ENCODE data around the gene DPP6. TPM values are rescaled to one million over a fixed set of nuclear protein-coding genes. Genes with fewer than 3 reads are reported as not detected.

Gene DPP6
- total and polyA plus RNA-seq, 11 donors, result 0.05 to 2.9 (median 0.11) TPM; not detected in 3

DNA sequence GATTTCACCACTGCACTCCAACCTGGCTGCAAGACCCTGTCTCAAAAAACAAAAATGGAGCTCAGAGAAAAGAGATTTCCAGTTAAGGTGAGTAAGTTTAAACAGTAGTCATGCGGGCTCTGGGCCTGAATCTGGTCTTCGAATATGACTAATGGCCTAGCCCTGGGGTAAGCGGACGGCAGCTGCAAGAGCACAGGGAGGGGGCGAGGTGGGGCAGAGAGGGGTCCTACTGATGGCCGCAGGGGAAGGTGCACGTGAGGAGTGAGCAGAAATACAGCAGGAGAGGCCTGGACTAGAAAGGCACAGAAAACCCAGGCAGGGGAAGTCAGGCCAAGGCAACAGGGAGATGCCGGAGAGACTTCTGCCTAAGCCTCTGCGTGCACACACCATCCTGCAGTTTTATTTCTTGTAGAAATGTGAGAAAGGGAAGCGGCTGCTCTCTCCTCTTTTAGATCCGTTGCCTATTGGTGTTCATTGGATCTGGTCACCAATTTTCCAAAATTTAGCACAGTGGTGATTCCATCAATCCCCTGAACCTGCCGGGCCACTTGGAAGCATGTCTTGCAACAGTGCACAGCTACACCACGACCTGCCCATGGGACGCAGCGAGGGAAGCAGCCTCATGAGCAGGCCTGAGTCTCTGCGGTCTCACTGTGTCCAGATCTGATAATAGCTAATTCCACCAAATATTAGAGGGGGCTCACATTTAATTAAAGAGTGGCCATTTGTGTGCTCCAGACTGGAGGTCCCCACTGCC is 811.7 kb downstream of the DPP6 start:
- H3K9me3 ChIP-seq, result no peaks in the 10 kb centered on the region
- TF ChIP-seq POLR2A (IDR thresholded peaks at IDR 0.05) (no peak), CTCF (IDR thresholded peaks at IDR 0.05) (no peak)
- DNase-seq, result no peak
- H3K27ac ChIP-seq, result no peak overlapping the region
- H3K4me1 ChIP-seq, result no peaks in the 10 kb centered on the region
- intact Hi-C loops (cut with DNase I), result no loop called here
- ATAC-seq, result no peak
- peaks cover 0 to 22% (median 7%) of the 10 kb centered on the region in 9 donors for H3K27me3 ChIP-seq
- H3K4me3 ChIP-seq, result no peak overlapping the region
- 77 to 83% (median 79%) methylated on average over 16 of the region's 16 CpGs for WGBS, 4 donors
- H3K36me3 ChIP-seq, result no peaks in the 10 kb centered on the region

GRCh38 chr7:154864523-154864891 is 812.3 kb downstream of the DPP6 start:
- WGBS, 4 donors, result 90 to 95% (median 92%) methylated on average over 6 of the region's 6 CpGs
- no peaks in the 10 kb centered on the region for H3K4me1 ChIP-seq
- H3K4me3 ChIP-seq, result no peak overlapping the region
- no peaks in the 10 kb centered on the region for H3K9me3 ChIP-seq
- peaks cover 0 to 27% (median 8%) of the 10 kb centered on the region in 9 donors for H3K27me3 ChIP-seq
- intact Hi-C loops (cut with DNase I), result no loop called here
- no peaks in the 10 kb centered on the region for H3K36me3 ChIP-seq
- H3K27ac ChIP-seq, result no peak overlapping the region
- ATAC-seq (no peak), DNase-seq (no peak)
- TF ChIP-seq POLR2A (IDR thresholded peaks at IDR 0.05) (no peak), CTCF (IDR thresholded peaks at IDR 0.05) (no peak)

DNA sequence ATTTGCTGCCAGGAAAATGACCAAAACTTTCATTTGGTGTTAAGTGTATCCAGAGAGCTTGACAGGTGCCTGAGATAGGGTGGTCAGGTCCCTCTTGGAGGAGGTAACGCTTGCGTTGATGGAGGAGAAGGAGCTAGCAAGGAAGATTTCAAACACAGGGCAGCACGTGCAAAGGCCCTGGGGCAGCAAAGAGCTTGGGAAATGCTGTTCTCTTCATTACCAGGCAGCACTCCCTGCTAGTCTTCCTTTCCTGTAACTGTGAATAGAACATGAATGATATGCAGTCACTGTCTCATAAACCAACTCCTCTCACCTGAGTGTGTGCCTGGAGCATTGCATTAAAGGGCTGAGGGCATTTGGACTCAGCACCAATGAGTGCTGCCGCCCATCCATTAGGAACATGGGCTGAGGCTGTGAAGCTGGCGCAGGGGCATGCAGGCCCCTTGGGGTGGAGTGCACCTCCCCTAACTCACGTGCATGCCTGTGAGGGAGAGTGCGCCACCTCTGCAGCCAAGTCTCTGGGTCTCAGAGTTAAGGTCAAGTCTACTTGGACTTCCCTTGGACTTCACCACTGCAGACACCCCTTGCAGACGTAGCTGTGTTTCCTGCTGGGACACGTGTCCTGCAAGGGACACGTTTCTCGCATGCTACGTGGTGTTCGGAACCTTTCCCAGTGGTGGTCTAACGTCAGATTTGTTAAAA is 813.9 kb downstream of the DPP6 start:
- Histone ChIP-seq H3K9me3 (no peaks in the 10 kb centered on the region), H3K36me3 (no peaks in the 10 kb centered on the region), H3K4me3 (no peak overlapping the region), H3K27ac (no peak overlapping the region), H3K4me1 (no peaks in the 10 kb centered on the region), H3K27me3 (peaks cover 0 to 40% (median 8%) of the 10 kb centered on the region in 9 donors)
- intact Hi-C loops (cut with DNase I), result no loop called here
- no peak for TF ChIP-seq POLR2A (IDR thresholded peaks at IDR 0.05)
- no peak for DNase-seq
- no peak for ATAC-seq
- WGBS, 4 donors, result 83 to 89% (median 88%) methylated on average over 12 to 14 of the region's 14 CpGs

GRCh38 chr7:154867068-154867467 is 814.9 kb downstream of the DPP6 start:
- H3K4me3 ChIP-seq, result no peak overlapping the region
- WGBS, 4 donors, result 48 to 56% (median 52%) methylated on average over 10 of the region's 10 CpGs
- no peaks in the 10 kb centered on the region for H3K4me1 ChIP-seq
- TF ChIP-seq CTCF (IDR thresholded peaks at IDR 0.05), result no peak
- TF ChIP-seq POLR2A (IDR thresholded peaks at IDR 0.05), result no peak
- no peak overlapping the region for H3K27ac ChIP-seq
- intact Hi-C loops (cut with DNase I), result no loop called here
- ATAC-seq, result no peak
- peaks cover 0 to 50% (median 8%) of the 10 kb centered on the region in 9 donors for H3K27me3 ChIP-seq
- no peaks in the 10 kb centered on the region for H3K36me3 ChIP-seq
- no peaks in the 10 kb centered on the region for H3K9me3 ChIP-seq
- DNase-seq, result no peak

All from heart left ventricle (tissue), 16 donors.